ENCODE data around the gene TCF12.
"Not testable (repeated sequence)": the region's sequence is repeated elsewhere in the genome, so short reads cannot be mapped to it uniquely, and the experiment has no call there.

Gene TCF12

DNA sequence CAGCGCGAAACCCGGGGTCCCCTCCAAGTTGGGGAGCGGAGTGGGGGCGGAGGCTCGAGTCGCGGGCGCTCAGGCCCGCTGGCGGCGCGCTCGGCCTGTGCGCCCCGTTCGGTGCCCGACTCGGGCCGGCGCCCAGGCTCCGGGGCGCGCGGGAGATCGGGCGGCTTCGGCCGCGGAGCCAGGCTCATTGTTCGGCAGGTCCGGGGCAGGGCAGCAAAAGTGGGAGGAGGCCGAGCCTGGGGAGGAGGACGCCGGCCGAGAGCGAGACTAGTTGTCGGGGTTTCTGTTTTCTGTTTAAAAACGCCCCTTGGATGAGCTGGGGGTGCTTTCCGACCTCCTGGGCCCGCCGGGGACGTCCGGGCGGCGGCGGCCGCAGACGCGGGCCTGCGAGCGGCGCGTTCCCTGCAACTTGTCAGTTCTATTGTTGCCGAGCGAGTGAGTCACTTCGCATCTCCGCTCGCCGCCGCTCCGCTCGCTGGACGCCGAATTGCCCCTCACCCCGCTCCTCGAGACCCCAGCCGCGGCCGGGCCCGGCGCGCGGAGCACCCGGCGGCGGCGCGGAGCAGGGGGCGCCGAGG is 676 bp downstream of the TCF12 start:
- no peaks in the 10 kb centered on the region for H3K27me3 ChIP-seq (ENCODE audit: control insufficient read depth, insufficient read depth, low read length)
- no peaks in the 10 kb centered on the region for H3K36me3 ChIP-seq (ENCODE audit: control insufficient read depth, insufficient read depth, low read length)
- peak overlapping the region; percentile 94 for H3K9ac ChIP-seq (ENCODE audit: low read length)
- H3K9me3 ChIP-seq (ENCODE audit: control insufficient read depth, low read length): no peaks in the 10 kb centered on the region
- H3K4me1 ChIP-seq (ENCODE audit: control insufficient read depth, insufficient read depth, low read length): peaks cover 19% of the 10 kb centered on the region
- H3K4me3 ChIP-seq (ENCODE audit: low read length): peak overlapping the region; percentile 88

DNA sequence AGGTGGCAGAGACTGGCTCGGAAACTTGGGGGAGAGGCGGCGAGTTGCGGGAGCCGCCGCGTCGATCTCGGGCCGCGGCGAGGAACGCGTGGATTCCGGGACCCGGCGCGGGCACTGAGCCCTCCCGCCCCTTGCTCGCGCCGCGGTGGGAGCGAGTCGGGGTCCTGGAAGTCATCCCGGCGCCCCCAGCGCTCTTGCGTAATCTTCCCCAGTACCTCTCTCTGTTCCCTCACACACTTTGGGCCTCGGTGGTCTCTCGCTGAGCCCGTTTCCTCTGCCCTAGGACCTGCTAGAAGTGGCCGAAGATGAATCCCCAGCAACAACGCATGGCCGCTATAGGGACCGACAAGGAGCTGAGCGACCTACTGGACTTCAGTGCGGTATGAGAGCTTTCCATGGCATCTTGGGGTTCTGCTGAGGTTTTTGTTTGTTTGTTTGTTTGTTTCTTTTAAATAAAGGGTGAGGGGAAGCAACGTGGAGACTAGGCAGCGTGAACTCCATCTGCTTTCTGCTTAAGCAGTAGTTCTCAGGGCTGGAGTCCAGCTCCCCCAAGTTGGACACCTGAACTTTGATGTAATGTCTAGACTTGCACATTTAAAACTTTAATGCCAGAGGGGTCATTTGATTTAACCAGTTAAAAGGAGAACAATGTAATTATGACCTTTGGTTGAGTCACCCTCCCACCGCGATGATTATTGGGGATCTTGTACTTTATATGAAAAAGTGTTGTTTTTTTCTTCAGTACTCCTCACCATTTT is 1.3 kb downstream of the TCF12 start:
- H3K9ac ChIP-seq (ENCODE audit: low read length): peak overlapping the region; percentile 94

DNA sequence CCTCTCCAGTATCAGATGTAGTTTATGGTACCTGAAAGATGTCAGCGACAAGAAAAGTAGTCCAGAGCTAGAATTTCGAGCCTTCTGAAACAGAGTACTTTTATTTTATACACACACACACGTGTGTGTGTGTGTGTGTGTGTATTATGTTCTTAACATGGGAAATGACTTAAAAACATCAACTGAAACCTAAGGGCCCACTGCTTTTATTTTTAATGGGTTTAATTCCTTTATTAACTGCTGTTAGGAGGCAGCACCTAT is 1.9 kb downstream of the TCF12 start:
- peak overlapping the region; percentile 88 for H3K4me3 ChIP-seq (ENCODE audit: low read length)
- H3K27me3 ChIP-seq (ENCODE audit: control insufficient read depth, insufficient read depth, low read length): no peaks in the 10 kb centered on the region
- peak overlapping the region; percentile 94 for H3K9ac ChIP-seq (ENCODE audit: low read length)
- H3K9me3 ChIP-seq (ENCODE audit: control insufficient read depth, low read length): no peaks in the 10 kb centered on the region
- no peaks in the 10 kb centered on the region for H3K36me3 ChIP-seq (ENCODE audit: control insufficient read depth, insufficient read depth, low read length)
- H3K4me1 ChIP-seq (ENCODE audit: control insufficient read depth, insufficient read depth, low read length): peaks cover 19% of the 10 kb centered on the region

More for the DNA sequence above, 1.3 kb downstream of the TCF12 start:
- Histone ChIP-seq H3K27me3 (ENCODE audit: control insufficient read depth, insufficient read depth, low read length) (no peaks in the 10 kb centered on the region), H3K36me3 (ENCODE audit: control insufficient read depth, insufficient read depth, low read length) (no peaks in the 10 kb centered on the region), H3K9me3 (ENCODE audit: control insufficient read depth, low read length) (no peaks in the 10 kb centered on the region), H3K4me3 (ENCODE audit: low read length) (peak overlapping the region; percentile 88), H3K4me1 (ENCODE audit: control insufficient read depth, insufficient read depth, low read length) (peaks cover 19% of the 10 kb centered on the region)

DNA sequence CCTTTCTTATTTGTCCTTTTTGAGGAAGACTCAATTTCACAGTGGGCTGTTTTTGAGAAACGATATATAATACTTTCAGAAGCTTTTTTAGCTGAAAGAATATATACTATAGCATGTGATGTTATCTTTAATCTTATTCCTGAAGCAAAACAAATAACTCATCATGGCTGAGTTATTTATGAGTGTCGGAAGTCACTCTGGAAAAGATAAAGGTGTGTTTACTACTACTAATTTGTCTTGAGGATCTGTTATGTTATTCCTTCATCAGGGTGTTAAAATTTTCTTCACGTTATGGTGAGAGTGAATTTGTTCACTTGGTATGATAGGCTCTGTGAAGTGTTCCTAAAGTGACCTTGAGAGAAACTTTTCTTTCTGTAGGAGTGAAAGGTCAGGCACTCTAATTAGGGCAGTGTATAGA is 4.7 kb downstream of the TCF12 start:
- Histone ChIP-seq H3K4me3 (ENCODE audit: low read length) (no peak overlapping the region), H3K4me1 (ENCODE audit: control insufficient read depth, insufficient read depth, low read length) (peaks cover 7% of the 10 kb centered on the region), H3K27me3 (ENCODE audit: control insufficient read depth, insufficient read depth, low read length) (no peaks in the 10 kb centered on the region), H3K36me3 (ENCODE audit: control insufficient read depth, insufficient read depth, low read length) (no peaks in the 10 kb centered on the region), H3K9ac (ENCODE audit: low read length) (no peak overlapping the region), H3K9me3 (ENCODE audit: control insufficient read depth, low read length) (no peaks in the 10 kb centered on the region)

DNA sequence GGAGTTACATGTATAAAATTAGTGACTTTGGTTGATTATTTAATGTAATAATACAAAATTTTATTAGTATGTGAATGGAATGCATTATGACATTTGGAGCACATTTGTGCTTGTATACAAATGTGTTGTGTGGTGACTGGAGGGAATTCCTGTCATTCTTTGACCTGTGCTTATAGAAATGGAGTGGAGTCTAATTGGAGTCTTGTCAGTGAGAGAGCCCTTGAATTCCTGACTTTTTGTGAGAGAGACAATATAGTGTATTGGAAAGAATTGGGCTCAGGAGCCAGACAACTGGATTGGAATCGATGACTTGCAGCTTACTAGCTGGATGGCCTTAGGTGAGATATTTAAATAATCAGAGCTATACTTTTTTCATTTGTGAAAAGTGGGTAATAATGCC is 9.4 kb downstream of the TCF12 start:
- H3K9me3 ChIP-seq (ENCODE audit: control insufficient read depth, low read length): no peaks in the 10 kb centered on the region
- H3K4me3 ChIP-seq (ENCODE audit: low read length): no peak overlapping the region
- H3K9ac ChIP-seq (ENCODE audit: low read length): no peak overlapping the region
- H3K27me3 ChIP-seq (ENCODE audit: control insufficient read depth, insufficient read depth, low read length): no peaks in the 10 kb centered on the region
- H3K4me1 ChIP-seq (ENCODE audit: control insufficient read depth, insufficient read depth, low read length): peaks cover 9% of the 10 kb centered on the region
- H3K36me3 ChIP-seq (ENCODE audit: control insufficient read depth, insufficient read depth, low read length): no peaks in the 10 kb centered on the region

DNA sequence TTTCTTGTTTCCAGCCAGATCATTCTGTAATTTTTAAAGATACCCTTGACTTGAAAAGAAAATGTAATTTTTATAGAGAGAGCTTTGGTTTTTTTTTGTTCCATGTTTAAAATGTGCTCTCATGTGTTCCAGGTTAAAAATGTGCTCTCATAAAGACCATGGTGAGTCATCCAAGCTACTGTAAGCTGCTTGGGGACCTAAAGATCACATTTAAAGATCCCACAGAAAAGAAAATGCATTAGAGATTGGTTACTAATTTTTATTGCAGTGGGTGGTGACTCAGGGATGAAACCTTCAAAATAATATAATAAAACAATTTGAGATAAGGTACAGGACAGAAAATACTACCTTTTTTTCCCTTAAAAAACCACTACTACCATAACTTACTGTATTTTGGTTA is 11.0 kb downstream of the TCF12 start:
- H3K4me1 ChIP-seq (ENCODE audit: control insufficient read depth, insufficient read depth, low read length): peaks cover 9% of the 10 kb centered on the region
- no peak overlapping the region for H3K4me3 ChIP-seq (ENCODE audit: low read length)
- no peak overlapping the region for H3K9ac ChIP-seq (ENCODE audit: low read length)

DNA sequence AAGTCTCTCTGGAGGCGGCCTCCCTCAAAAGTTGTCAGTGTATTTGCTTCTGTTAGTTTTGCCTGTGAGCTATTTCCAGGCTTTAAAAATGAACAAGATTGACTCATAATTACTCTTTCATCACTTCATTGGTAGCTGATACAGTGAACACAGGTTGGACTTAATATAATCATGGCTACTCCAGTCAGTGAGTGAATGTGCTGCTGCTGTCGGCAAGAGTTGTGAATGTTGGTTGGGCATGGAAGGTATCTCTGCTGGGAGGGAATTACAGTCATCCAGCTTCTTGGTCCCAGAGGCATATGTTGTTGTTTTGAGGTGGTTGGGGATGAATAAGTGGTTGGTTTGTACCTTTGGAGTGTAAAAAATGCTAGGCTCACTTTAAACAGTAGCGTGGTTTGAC is 11.5 kb downstream of the TCF12 start:
- no peaks in the 10 kb centered on the region for H3K9me3 ChIP-seq (ENCODE audit: control insufficient read depth, low read length)
- H3K4me3 ChIP-seq (ENCODE audit: low read length): no peak overlapping the region
- peaks cover 9% of the 10 kb centered on the region for H3K4me1 ChIP-seq (ENCODE audit: control insufficient read depth, insufficient read depth, low read length)
- H3K9ac ChIP-seq (ENCODE audit: low read length): no peak overlapping the region
- no peaks in the 10 kb centered on the region for H3K27me3 ChIP-seq (ENCODE audit: control insufficient read depth, insufficient read depth, low read length)
- no peaks in the 10 kb centered on the region for H3K36me3 ChIP-seq (ENCODE audit: control insufficient read depth, insufficient read depth, low read length)

More for the DNA sequence above, 11.0 kb downstream of the TCF12 start:
- H3K9me3 ChIP-seq (ENCODE audit: control insufficient read depth, low read length): no peaks in the 10 kb centered on the region
- H3K36me3 ChIP-seq (ENCODE audit: control insufficient read depth, insufficient read depth, low read length): no peaks in the 10 kb centered on the region
- no peaks in the 10 kb centered on the region for H3K27me3 ChIP-seq (ENCODE audit: control insufficient read depth, insufficient read depth, low read length)

DNA sequence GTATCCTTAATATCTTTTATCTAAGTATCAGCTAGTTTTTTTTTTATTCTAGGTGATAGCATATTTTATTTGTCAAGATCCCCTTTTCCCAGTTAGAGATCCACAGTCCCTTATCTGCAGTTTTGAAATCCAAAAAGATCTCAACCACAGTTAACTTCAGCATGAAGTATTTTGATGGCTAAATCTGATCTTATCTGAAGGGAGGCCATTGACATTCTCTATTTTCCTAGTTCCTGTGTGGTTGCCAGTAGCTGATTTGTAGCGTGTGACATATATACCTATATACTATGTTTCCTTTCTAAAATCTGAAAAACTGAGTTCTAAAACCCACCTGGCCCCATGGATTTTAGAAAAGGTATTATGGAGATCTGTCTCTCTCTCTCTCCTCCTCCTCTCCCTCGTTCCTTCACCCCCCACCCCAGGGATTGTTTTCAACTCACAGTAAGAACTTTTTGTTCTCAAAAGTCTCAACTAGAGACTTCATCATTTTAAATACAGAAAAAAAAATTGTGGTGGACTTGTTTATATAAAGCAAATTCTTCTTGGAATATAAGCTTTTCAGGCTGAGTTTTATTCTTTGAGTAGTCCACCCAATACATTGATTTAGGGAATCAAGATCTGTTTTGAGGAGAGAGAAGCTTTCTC is 12.3 kb downstream of the TCF12 start:
- Histone ChIP-seq H3K4me1 (ENCODE audit: control insufficient read depth, insufficient read depth, low read length) (peaks cover 9% of the 10 kb centered on the region), H3K4me3 (ENCODE audit: low read length) (no peak overlapping the region)

DNA sequence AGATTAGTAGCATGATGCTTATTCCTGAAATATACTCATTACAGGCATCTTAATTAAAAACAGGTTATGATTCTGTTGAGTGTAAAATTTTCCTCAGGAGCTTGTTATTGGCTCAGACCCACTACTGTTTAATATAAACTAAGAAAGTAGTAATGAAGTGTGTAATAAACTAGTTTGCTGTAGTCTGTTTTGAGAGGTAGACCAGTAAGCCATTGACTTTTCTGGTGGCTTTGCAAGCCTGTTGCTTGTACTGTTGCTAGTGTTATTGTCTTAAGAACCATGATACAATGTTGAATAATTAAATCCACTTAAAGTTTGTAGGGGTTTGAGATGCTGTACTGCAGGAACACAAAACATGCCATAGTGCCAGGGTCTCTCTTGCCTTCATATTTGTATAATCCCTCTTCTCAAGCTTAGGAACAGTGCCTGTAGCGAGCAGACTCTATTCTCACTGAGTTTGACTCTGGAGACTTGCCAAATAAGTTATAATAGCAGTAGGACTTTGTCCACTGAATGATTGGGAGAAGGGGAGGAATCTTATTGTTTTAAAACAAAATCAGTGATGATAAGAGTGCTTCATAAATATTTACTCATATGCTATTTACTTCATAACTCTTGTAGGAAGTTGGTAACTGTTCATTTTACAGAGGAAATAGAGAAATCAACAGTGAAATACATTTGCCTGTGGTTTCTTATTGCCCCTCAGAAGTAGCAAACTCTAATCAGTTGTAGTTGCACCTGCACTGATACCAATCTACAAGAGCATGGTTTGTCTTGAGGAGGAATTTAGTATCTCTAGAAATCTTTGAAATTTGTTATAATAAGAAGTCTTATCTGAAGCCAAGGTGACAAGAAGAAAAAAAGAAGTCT is 13.4 kb downstream of the TCF12 start:
- no peak overlapping the region for H3K4me3 ChIP-seq (ENCODE audit: low read length)
- H3K36me3 ChIP-seq (ENCODE audit: control insufficient read depth, insufficient read depth, low read length): no peaks in the 10 kb centered on the region
- H3K4me1 ChIP-seq (ENCODE audit: control insufficient read depth, insufficient read depth, low read length): peaks cover 9% of the 10 kb centered on the region
- H3K9me3 ChIP-seq (ENCODE audit: control insufficient read depth, low read length): no peaks in the 10 kb centered on the region
- H3K9ac ChIP-seq (ENCODE audit: low read length): no peak overlapping the region
- H3K27me3 ChIP-seq (ENCODE audit: control insufficient read depth, insufficient read depth, low read length): no peaks in the 10 kb centered on the region

More for the DNA sequence above, 12.3 kb downstream of the TCF12 start:
- H3K9me3 ChIP-seq (ENCODE audit: control insufficient read depth, low read length): no peaks in the 10 kb centered on the region
- no peak overlapping the region for H3K9ac ChIP-seq (ENCODE audit: low read length)
- H3K36me3 ChIP-seq (ENCODE audit: control insufficient read depth, insufficient read depth, low read length): no peaks in the 10 kb centered on the region
- H3K27me3 ChIP-seq (ENCODE audit: control insufficient read depth, insufficient read depth, low read length): no peaks in the 10 kb centered on the region

DNA sequence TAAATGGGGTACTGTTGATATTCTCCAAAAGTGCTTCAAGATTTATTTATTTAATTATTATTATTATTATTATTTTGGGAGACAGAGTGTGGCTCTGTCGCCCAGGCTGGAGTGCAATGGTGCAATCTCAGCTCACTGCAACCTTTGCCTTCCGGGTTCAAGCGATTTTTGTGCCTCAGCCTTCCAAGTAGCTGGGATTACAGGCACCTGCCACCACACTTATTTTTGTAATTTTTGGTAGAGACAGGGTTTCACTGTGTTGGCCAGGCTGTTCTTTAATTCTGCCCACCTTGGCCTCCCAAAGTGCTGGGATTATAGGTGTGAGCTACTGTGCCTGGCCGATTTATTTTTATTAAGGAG is 14.0 kb downstream of the TCF12 start:
- H3K9ac ChIP-seq (ENCODE audit: low read length); H3K4me1 ChIP-seq (ENCODE audit: control insufficient read depth, insufficient read depth, low read length); H3K4me3 ChIP-seq (ENCODE audit: low read length): not testable (repeated sequence)

DNA sequence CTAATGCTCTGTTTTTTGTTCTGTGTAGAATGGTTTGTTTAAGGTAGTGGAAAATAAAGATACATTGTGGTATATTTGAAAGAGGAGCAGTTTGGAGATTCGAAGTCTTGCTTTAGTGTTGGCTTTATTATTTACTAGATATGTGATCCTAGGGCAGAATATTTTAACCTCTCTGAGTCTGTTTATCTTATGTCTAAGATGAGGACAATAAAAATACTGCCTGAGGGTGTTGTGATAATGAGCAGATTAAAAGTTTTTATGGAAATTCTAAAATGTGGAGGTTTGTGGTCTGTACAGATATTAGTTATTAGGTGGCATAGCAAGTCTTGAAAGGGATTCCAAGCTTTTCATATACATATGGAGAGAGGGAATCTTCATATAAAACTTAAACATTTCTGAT is 15.0 kb downstream of the TCF12 start:
- no peaks in the 10 kb centered on the region for H3K9me3 ChIP-seq (ENCODE audit: control insufficient read depth, low read length)
- H3K9ac ChIP-seq (ENCODE audit: low read length): no peak overlapping the region
- H3K4me1 ChIP-seq (ENCODE audit: control insufficient read depth, insufficient read depth, low read length): peaks cover 9% of the 10 kb centered on the region
- no peaks in the 10 kb centered on the region for H3K27me3 ChIP-seq (ENCODE audit: control insufficient read depth, insufficient read depth, low read length)
- H3K36me3 ChIP-seq (ENCODE audit: control insufficient read depth, insufficient read depth, low read length): no peaks in the 10 kb centered on the region
- no peak overlapping the region for H3K4me3 ChIP-seq (ENCODE audit: low read length)

More for the DNA sequence above, 14.0 kb downstream of the TCF12 start:
- H3K36me3 ChIP-seq (ENCODE audit: control insufficient read depth, insufficient read depth, low read length); H3K27me3 ChIP-seq (ENCODE audit: control insufficient read depth, insufficient read depth, low read length); H3K9me3 ChIP-seq (ENCODE audit: control insufficient read depth, low read length): not testable (repeated sequence)

DNA sequence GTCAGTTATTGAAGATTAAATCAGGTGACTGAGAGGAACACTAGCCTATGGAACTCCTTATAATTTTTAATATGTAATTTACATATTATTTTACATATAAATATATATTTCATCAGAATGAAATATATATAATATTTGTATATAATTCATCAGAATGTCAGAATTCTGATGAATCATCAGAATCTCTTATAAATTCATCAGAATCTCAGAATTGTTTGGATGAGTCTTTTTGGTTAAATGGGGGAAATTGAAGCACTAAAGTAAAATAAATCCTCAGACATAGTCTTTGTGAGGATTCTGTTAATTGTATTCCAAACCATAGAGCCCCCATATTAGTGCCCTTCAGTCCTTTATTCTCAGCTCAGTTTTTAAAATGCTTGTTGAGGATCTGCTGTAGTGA is 15.4 kb downstream of the TCF12 start:
- Histone ChIP-seq H3K4me3 (ENCODE audit: low read length) (no peak overlapping the region), H3K27me3 (ENCODE audit: control insufficient read depth, insufficient read depth, low read length) (no peaks in the 10 kb centered on the region), H3K36me3 (ENCODE audit: control insufficient read depth, insufficient read depth, low read length) (no peaks in the 10 kb centered on the region), H3K4me1 (ENCODE audit: control insufficient read depth, insufficient read depth, low read length) (peaks cover 9% of the 10 kb centered on the region), H3K9ac (ENCODE audit: low read length) (no peak overlapping the region), H3K9me3 (ENCODE audit: control insufficient read depth, low read length) (no peaks in the 10 kb centered on the region)
